Erythroblast (primary cell): Measurements from ENCODE around the gene PMM2.
"Not testable (repeated sequence)": the region's sequence is repeated elsewhere in the genome, so short reads cannot be mapped to it uniquely, and the experiment has no call there.

Source experiments
- GATA1 ChIP-seq: IDR thresholded peaks from 2 replicates; pipeline ENCODE4 v1.6.1; 2011; ENCODE audit warnings: low read depth, mild to moderate bottlenecking, control low read depth, low read length, moderate library complexity
- POLR2A ChIP-seq: IDR thresholded peaks from 2 replicates; pipeline ENCODE4 v1.6.1; 2011; ENCODE audit warnings: mild to moderate bottlenecking, low read length

DNA sequence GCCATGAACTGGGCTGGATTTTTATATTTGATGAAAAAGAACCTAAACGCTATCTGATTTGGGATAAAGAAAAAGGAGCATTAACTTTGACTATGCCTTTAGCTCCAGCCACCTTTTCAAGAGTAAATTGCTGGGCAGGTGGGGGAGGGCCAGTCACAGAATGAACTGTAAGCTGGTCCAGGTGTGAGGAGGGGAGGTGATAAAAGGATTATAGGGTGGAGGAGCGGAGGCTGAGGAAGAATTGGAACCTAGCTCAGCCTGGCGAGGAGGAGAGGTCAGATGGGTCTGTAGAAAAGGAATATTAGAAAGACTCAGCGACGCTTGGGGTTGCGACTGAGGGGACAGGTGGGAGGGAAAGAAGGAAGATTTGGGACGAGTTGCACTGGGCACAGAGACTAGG is 39.2 kb downstream of the PMM2 start:
- TF ChIP-seq POLR2A, GATA1: not testable (repeated sequence)
